AG09309 (cell line): ENCODE results near the gene P2RX1.

Experiments used
- DNase-seq: peaks from one replicate; pipeline ENCODE4 v3.0.0-alpha.2; 2010; ENCODE audit warnings: low read depth
- H3K4me3 ChIP-seq: 2 replicates; pipeline ENCODE4 v1.5.1; 2011; ENCODE audit warnings: mild to moderate bottlenecking, low read depth, low read length, moderate library complexity; ENCODE audit not compliant: control insufficient read depth
- CTCF ChIP-seq: IDR thresholded peaks from 2 replicates; pipeline ENCODE4 v1.5.1; 2011; ENCODE audit warnings: mild to moderate bottlenecking, low read depth, low read length, inconsistent platforms; ENCODE audit not compliant: insufficient read depth, control insufficient read depth; ENCODE audit errors: missing control alignments

The P2RX1 gene

GRCh38 chr17:3879186-3879585, 37.1 kb downstream of the P2RX1 start:
- no peak overlapping the region for H3K4me3 ChIP-seq
- DNase-seq: no peak
- TF ChIP-seq CTCF: no peak

GRCh38 chr17:3877220-3877619, 39.0 kb downstream of the P2RX1 start:
- no peak for TF ChIP-seq CTCF
- no peak overlapping the region for H3K4me3 ChIP-seq
- no peak for DNase-seq

- no peak for DNase-seq
- H3K4me3 ChIP-seq: no peak overlapping the region
- TF ChIP-seq CTCF: no peak
Observed at GRCh38 chr17:3875317-3875716, 40.9 kb downstream of the P2RX1 start.

GRCh38 chr17:3873862-3874261, 42.4 kb downstream of the P2RX1 start:
- TF ChIP-seq CTCF: no peak
- no peak overlapping the region for H3K4me3 ChIP-seq
- no peak for DNase-seq

- TF ChIP-seq CTCF: no peak
- DNase-seq: no peak
- no peak overlapping the region for H3K4me3 ChIP-seq
Observed at GRCh38 chr17:3870871-3871306, 45.4 kb downstream of the P2RX1 start.

GRCh38 chr17:3867606-3868005, 48.7 kb downstream of the P2RX1 start:
- TF ChIP-seq CTCF: no peak
- H3K4me3 ChIP-seq: no peak overlapping the region

GRCh38 chr17:3867106-3867505, 49.2 kb downstream of the P2RX1 start:
- no peak for DNase-seq
- no peak for TF ChIP-seq CTCF
- H3K4me3 ChIP-seq: no peak overlapping the region

More at GRCh38 chr17:3867606-3868005, 48.7 kb downstream of the P2RX1 start:
- no peak for DNase-seq
